Gastrocnemius medialis (tissue), 4 donors: Measurements from ENCODE around the gene FRRS1L.

Experiments
- CTCF ChIP-seq, 5 experiments: fragments of 450-650 bp in 3 of 5; fragments of 200-600 bp in 2 of 5; sonication (generic) in 2 of 5; IDR thresholded peaks in 4 of 5; conservative IDR thresholded peaks in 1 of 5; 1 replicate in 4 of 5; 2 replicates in 1 of 5; pipeline ENCODE4 v1.5.1; 2016 to 2019; ENCODE audit warnings: antibody characterized with exemption in 5 of 5, mild to moderate bottlenecking in 3 of 5, moderate library complexity in 3 of 5
- POLR2A ChIP-seq, 2 donors: fragments of 450-650 bp; IDR thresholded peaks; one replicate each; pipeline ENCODE4 v1.6.1; 2017; ENCODE audit warnings: antibody characterized with exemption in 2 of 2, mild to moderate bottlenecking in 2 of 2, moderate library complexity in 2 of 2

- TF ChIP-seq CTCF (IDR thresholded peaks at IDR 0.05 in 4 of 5, conservative IDR thresholded peaks at IDR 0.05 in 1 of 5) = no peak
- no peak for TF ChIP-seq POLR2A (IDR thresholded peaks at IDR 0.05)
Observed at GRCh38 chr9:109168170-109168569, 1.1 kb upstream of the FRRS1L start.
